Heart left ventricle (tissue), 16 donors: ENCODE measurements around the gene FAAP20. TPM values are rescaled to one million over a fixed set of nuclear protein-coding genes. Genes with fewer than 3 reads are reported as not detected.

Experiments used
- ATAC-seq, 4 donors: fragments of 200-7000 bp; cut with Tn5 transposase; one replicate each; pipeline ENCODE4 v1.9.1; 2020 to 2022; ENCODE audit warnings: moderate library complexity in 4 of 4, mild to moderate bottlenecking in 3 of 4, moderate number of reproducible peaks in 1 of 4
- DNase-seq, 5 donors: peaks; one replicate each; pipeline ENCODE4 v3.0.0-alpha.2; 2020
- H3K27ac ChIP-seq, 12 donors: fragments of 200-600 bp; sonication (generic) in 4 of 12; one replicate each; pipeline versions ENCODE4 v1.5.0 to v1.8.0; 2016 to 2022; ENCODE audit warnings: mild to moderate bottlenecking in 2 of 12
- H3K27me3 ChIP-seq, 9 donors: fragments of 200-600 bp; sonication (generic) in 2 of 9; one replicate each; pipeline versions ENCODE4 v1.5.1 to v1.8.0; 2016 to 2022; ENCODE audit warnings: mild to moderate bottlenecking in 3 of 9
- H3K36me3 ChIP-seq, 9 donors: fragments of 200-600 bp; sonication (generic) in 2 of 9; one replicate each; pipeline versions ENCODE4 v1.5.0 to v1.8.0; 2018 to 2022; ENCODE audit warnings: mild to moderate bottlenecking in 2 of 9
- H3K4me1 ChIP-seq, 12 donors: fragments of 200-600 bp; sonication (generic) in 4 of 12; one replicate each; pipeline versions ENCODE4 v1.5.0 to v1.8.0; 2016 to 2022; ENCODE audit warnings: mild to moderate bottlenecking in 3 of 12
- H3K4me3 ChIP-seq, 12 donors: fragments of 200-600 bp; sonication (generic) in 4 of 12; one replicate each; pipeline versions ENCODE4 v1.5.0 to v1.8.0; 2017 to 2022; ENCODE audit warnings: mild to moderate bottlenecking in 9 of 12, moderate library complexity in 4 of 12
- H3K9me3 ChIP-seq, 12 donors: fragments of 200-600 bp; sonication (generic) in 4 of 12; one replicate each; pipeline versions ENCODE4 v1.5.0 to v1.8.0; 2016 to 2022; ENCODE audit warnings: mild to moderate bottlenecking in 1 of 12
- POLR2A ChIP-seq, 2 donors: fragments of 450-650 bp; IDR thresholded peaks; one replicate each; pipeline ENCODE4 v1.6.1; 2017; ENCODE audit warnings: antibody characterized with exemption in 2 of 2, mild to moderate bottlenecking in 2 of 2, moderate library complexity in 2 of 2
- WGBS, 4 donors: extraction: QIAGEN DNeasy Blood & Tissue Kit in 2 of 4; methylation state at CpG; one replicate each; pipeline versions ENCODE4 v1.1.5 to v1.1.7; 2013 to 2018; 5-methylcytosine and 5-hydroxymethylcytosine counted together
- intact Hi-C, 10 donors: fragments of 100-400 bp; cut with DNase I; formaldehyde crosslinking; loops; one replicate each; pipeline versions ENCODE4 v1.11.1 to v1.14.2; 2022
- polyA plus RNA-seq, 2 donors: library from polyadenylated mRNA; stranded (reverse); fragments of 200-250 nt; gene quantifications; one replicate each; pipeline ENCODE4 v1.2.3, GENCODE V29; 2013
- total RNA-seq, 9 donors: library from RNA; depleted of rRNA in 2 of 9; stranded (reverse); fragments of >200 nt in 2 of 9; fragmentation: NEBNext Ultra II Directional in 3 of 9; extraction: Animal tissue kit (Norgen Biotek cat#: 25700) in 3 of 9; gene quantifications; one replicate each; pipeline versions ENCODE4 v1.1.0 to v1.2.4, GENCODE V29; 2016 to 2023
- TF ChIP-seq, protein P1 (sequence below), 12 donors: fragments of 200-600 bp; sonication (generic) in 4 of 12; IDR thresholded peaks; one replicate each; pipeline versions ENCODE4 v1.5.0 to v1.8.0; 2018 to 2022; ENCODE audit warnings: antibody characterized with exemption in 12 of 12, mild to moderate bottlenecking in 5 of 12
- donor health status: ischemic (EF 13 %, LVEDD 7.1; RV severe dilation, severe dysfunction).
- donor health status: healthy with polysubstance abuse.
- donor health status: DM: no; HTN: yes; CAD: no.
- donor health status: DM: no; HTN: no; CAD: no.
- donor health status: ischemic (EF 25% LVEDD 6.9; RV normal size, moderate dysfunction).
- donor health status: ischemic (EF 25% LVEDD 5.7; RV mildly dilated, moderate dysfunction).
- donor health status: healthy.
- donor health status: DM: yes; HTN: yes; CAD: no.
- donor health status: ischemic (EF 35%, LVEDD 5.7; RV mildly dilated, moderate dysfunction).
- donor health status: nonischemic (EF 11% LVEDD 7.7; RV severe dilation, severe dysfunction).
- donor health status: DM: yes; HTN: yes; CAD: no.
- donor health status: PGD.
- donor health status: ischemic (EF 29% LVEDD 5.4; RV normal size, mild dysfunction).
- donor health status: nonischemic (EF 23%, LVEDD 6.1; RV moderate dilation, normal function).

Gene FAAP20
- total and polyA plus RNA-seq, 11 donors = 20.9 to 61.3 (median 36.6) TPM

DNA sequence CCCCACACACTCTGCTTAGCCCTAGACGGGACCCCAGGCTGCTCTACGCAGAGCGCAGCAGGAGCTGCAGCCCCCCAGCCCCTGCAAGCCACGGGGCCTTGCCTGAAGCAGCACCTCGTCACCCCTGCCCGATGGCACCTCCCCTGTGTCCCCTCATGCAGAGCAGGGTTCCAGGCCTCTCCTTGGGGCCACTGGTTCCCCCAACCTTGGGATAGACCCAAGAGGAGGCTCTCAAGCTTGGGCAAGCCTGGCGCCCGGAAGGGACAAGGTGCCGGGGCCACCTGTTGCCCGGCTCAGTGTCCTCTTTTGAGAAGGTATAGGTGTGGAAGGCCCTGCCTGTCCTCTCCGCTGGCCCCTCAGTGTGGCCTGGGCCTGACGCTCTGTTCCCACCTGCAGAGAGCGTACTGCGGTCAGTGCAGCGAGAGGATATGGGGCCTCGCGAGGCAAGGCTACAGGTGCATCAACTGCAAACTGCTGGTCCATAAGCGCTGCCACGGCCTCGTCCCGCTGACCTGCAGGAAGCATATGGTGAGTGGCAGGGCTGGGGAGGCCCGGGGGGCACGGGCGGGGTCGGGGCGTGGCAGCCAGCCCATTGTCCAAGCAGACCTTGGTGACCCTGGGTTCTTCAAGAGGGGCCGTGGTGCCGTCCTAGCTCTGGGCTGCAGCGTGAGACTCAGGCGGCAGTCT lies 50.6 kb downstream of the FAAP20 start:
- no peaks in the 10 kb centered on the region for H3K9me3 ChIP-seq
- TF ChIP-seq POLR2A (IDR thresholded peaks at IDR 0.05) = no peak
- TF ChIP-seq, protein P1, sequence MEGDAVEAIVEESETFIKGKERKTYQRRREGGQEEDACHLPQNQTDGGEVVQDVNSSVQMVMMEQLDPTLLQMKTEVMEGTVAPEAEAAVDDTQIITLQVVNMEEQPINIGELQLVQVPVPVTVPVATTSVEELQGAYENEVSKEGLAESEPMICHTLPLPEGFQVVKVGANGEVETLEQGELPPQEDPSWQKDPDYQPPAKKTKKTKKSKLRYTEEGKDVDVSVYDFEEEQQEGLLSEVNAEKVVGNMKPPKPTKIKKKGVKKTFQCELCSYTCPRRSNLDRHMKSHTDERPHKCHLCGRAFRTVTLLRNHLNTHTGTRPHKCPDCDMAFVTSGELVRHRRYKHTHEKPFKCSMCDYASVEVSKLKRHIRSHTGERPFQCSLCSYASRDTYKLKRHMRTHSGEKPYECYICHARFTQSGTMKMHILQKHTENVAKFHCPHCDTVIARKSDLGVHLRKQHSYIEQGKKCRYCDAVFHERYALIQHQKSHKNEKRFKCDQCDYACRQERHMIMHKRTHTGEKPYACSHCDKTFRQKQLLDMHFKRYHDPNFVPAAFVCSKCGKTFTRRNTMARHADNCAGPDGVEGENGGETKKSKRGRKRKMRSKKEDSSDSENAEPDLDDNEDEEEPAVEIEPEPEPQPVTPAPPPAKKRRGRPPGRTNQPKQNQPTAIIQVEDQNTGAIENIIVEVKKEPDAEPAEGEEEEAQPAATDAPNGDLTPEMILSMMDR (IDR thresholded peaks at IDR 0.05) = no peak
- no peak overlapping the region for H3K27ac ChIP-seq
- H3K27me3 ChIP-seq = no peaks in the 10 kb centered on the region
- peaks cover 0 to 13% (median 0%) of the 10 kb centered on the region in 12 donors for H3K4me1 ChIP-seq
- H3K4me3 ChIP-seq = no peak overlapping the region
- DNase-seq (peak in 2 of 5 donors; percentile 20 to 47), ATAC-seq (no peak)
- peaks cover 0 to 7% (median 0%) of the 10 kb centered on the region in 9 donors for H3K36me3 ChIP-seq
- WGBS, 4 donors = 85 to 93% (median 92%) methylated on average over 8 to 30 of the region's 30 CpGs
- intact Hi-C loops = no loop called here

DNA sequence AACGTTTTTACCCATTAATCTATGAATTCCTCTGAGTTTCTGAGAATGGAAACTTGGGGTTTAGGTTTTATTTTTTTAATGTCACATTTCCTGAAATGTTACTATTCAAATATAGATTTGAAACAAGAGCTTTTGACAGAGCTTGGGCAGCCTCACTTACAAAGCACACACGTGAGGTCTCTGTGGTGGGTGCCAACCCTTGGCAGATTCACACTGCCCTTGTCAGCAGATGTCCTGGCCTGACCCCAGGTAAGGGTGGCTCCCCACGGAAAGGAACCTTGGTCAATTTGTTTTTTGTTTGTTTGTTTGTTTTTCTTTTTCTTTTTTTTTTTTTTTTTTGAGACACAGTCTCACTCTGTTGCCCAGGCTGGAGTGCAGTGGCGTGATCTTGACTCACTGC lies 53.5 kb downstream of the FAAP20 start:
- Histone ChIP-seq H3K4me3 (no peak overlapping the region), H3K9me3 (no peaks in the 10 kb centered on the region), H3K27me3 (no peaks in the 10 kb centered on the region), H3K27ac (no peak overlapping the region), H3K4me1 (peaks cover 0 to 13% (median 1%) of the 10 kb centered on the region in 12 donors), H3K36me3 (peaks cover 0 to 2% (median 0%) of the 10 kb centered on the region in 9 donors)
- 55 to 68% (median 65%) methylated on average over 4 of the region's 4 CpGs for WGBS, 4 donors
- intact Hi-C loops = no loop called here
- TF ChIP-seq, protein P1 (IDR thresholded peaks at IDR 0.05) = no peak
- no peak for TF ChIP-seq POLR2A (IDR thresholded peaks at IDR 0.05)
- ATAC-seq (no peak), DNase-seq (peak in 1 of 5 donors; percentile 20)

Other genes starting within 250 kb of the FAAP20 start
- gene CFAP74, start 191.0 kb downstream of the FAAP20 start, total RNA-seq = under 1 TPM in 2 of 9 donors, not detected in 7; 0.07 to 0.33 TPM
- gene CFAP74, start 191.0 kb downstream of the FAAP20 start, polyA plus RNA-seq = under 1 TPM in 1 of 2 donors, not detected in 1; 0.03 TPM
- gene GABRD, start 175.4 kb downstream of the FAAP20 start, total RNA-seq = 1 to 10 TPM in 2 of 9 donors, under 1 TPM in 5, not detected in 2; 0.21 to 1.1 (median 0.61) TPM
- gene GABRD, start 175.4 kb downstream of the FAAP20 start, polyA plus RNA-seq = under 1 TPM; 0.65 to 0.67 TPM
- 10 to 100 TPM; 12.5 to 17.3 (median 16.4) TPM for gene PRKCZ, start 144.4 kb downstream of the FAAP20 start, total RNA-seq
- 10 to 100 TPM; 16.7 to 20.7 TPM for gene PRKCZ, start 144.4 kb downstream of the FAAP20 start, polyA plus RNA-seq
- 10 to 100 TPM; 28.8 to 52.7 (median 41.3) TPM for gene SKI, start 33.5 kb upstream of the FAAP20 start, total RNA-seq
- gene SKI, start 33.5 kb upstream of the FAAP20 start, polyA plus RNA-seq = 10 to 100 TPM; 16.9 to 28.7 TPM
- 1 to 10 TPM; 2.4 to 8.2 (median 3.8) TPM for gene MORN1, start 196.8 kb upstream of the FAAP20 start, total RNA-seq
- gene MORN1, start 196.8 kb upstream of the FAAP20 start, polyA plus RNA-seq = 1 to 10 TPM; 2.2 to 4.0 TPM
- gene RER1, start 197.1 kb upstream of the FAAP20 start, total RNA-seq = 100 to 1,000 TPM in 3 of 9 donors, 10 to 100 TPM in 6; 47.1 to 124 (median 78.3) TPM
- gene RER1, start 197.1 kb upstream of the FAAP20 start, polyA plus RNA-seq = 10 to 100 TPM; 43.3 to 92.4 TPM
- gene PEX10, start 217.8 kb upstream of the FAAP20 start, total RNA-seq = 10 to 100 TPM; 17.2 to 26.5 (median 18.9) TPM
- 10 to 100 TPM; 14.7 to 18.6 TPM for gene PEX10, start 217.8 kb upstream of the FAAP20 start, polyA plus RNA-seq